Colon (tissue), 2 donors: ENCODE data around the gene MICU1.
"Not testable (repeated sequence)": the region's sequence is repeated elsewhere in the genome, so short reads cannot be mapped to it uniquely, and the experiment has no call there.

Source experiments
- FAIRE-seq: peaks from 2 replicates; lab custom pipeline; 2012; peaks lifted over from hg19 to GRCh38; lab: Jason Lieb, UNC
- donor health status: control.
- donor health status: control.

Gene MICU1

DNA sequence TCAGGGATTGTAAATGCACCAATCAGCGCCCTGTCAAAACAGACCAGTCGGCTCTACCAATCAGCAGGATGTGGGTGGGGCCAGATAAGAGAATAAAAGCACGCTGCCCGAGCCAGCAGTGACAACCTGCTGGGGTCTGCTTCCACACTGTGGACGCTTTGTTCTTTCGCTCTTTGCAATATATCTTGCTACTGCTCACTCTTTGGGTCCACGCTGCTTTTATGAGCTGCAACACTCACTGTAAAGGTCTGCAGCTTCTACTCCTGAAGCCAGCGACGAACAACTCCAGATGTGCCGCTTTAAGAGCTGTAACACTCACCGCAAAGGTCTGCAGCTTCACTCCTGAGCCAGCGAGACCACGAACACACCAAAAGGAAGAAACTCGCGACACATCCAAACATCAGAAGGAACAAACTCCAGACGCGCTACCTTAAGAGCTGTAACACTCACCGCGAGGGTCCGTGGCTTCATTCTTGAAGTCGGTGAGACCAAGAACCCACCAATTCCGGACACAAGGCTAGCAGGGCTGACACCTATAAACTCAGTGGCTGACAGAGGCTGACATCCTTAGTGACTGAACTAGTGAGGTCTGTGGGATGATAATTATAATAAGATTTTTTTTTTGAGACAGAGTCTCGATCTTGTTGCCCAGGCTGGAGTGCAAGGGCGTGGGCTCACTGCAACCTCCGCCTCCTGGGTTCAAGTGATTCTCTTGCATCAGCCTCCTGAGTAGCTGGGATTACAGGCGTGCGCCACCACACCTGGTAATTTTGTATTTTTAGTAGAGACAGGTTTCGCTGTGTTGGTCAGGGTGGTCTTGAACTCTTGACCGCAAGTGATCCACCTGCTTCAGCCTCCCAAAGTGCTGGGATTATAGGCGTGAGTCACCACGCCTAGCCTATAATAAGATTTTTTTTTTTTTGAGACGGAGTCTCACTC is 298.9 kb downstream of the MICU1 start:
- FAIRE-seq, result not testable (repeated sequence)

DNA sequence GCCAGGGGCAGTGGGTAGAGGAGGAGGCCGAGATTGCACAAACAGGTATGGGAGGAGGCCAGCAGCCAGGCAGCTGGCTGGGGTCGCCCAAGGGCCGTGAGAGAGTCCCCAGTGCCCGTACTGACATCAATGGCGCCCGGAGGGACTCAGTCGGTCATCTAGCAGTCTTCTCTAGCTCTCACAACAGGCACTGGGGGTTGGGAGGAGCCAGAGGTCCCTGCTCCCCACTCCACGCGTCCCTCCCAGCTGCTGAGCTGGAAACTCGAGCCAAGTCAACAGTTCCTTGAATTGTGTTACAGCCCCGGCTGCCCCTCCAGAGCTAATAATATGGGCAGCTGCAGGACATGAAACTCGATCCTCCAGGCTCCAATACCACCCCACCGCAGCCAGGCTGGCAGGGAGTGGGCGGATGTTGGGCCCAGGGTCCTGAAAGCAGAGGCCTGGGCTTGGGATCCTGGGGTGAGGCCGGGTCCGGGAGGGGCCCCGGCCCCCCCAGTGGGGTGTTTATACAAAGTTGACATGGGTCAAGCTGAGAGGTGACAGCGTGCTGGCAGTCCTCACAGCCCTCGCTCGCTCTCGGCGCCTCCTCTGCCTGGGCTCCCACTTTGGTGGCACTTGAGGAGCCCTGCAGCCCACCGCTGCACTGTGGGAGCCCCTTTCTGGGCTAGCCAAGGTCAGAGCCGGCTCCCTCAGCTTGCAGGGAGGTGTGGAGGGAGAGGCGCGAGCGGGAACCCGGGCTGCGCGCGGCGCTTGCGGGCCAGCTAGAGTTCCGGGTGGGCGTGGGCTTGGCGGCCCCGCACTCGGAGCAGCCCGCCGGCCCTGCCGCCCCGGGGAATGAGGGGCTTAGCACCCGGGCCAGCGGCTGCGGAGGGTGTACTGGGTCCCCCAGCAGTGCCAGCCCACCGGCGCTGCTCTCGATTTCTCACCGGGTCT is 300.4 kb downstream of the MICU1 start:
- FAIRE-seq, result not testable (repeated sequence)

DNA sequence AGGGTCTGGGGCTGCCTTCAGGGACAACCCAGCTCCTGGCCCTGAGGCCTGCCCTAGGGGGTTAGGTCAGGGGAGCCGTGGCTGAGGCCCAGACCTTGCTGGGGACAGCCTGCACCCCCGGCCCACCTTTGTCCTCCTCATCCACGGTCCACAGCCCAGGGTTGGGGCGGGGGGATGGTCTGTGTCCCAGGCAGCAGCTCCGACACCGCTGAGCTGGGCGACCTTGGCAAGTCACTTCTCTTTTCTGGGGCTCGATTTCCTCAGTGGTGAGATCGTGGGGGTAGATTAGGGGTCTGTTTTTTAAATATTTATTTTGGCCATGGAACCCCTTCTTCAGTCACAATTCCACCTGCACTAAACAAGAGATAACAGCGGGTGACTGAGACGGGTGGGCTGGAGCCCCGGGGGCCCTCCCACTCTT is 302.1 kb downstream of the MICU1 start:
- no peak for FAIRE-seq

DNA sequence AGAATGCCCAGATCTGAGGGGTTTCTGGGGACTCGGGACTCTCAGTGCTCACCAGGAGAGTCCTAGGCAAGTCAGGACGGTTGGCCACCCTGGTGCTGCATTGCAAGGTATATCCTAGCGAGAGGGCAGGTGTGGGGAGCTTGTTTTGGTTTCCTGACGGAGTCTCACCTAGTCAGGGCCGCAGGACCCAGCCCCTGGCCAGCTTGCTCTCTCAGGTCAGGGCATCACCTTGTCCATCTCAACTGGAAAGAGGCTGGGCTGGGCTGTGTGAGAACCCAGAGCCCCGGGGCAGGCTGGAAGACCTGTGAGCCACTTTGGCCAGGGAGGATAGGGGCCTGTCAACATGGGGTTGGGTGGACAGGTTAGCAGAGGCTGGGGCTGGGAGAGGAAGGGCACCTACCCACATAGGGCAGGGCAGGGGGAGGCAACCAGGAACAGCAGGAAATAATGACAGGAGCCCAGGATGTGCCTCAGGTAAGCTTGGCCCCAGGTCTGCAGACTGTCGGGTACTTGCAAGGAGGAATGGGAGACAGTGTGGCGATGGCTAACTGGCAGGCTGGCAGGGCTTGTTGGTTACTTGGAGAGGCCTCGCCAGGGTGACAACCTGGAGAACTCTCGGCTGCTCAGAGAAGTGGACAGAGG is 302.6 kb downstream of the MICU1 start:
- no peak for FAIRE-seq

DNA sequence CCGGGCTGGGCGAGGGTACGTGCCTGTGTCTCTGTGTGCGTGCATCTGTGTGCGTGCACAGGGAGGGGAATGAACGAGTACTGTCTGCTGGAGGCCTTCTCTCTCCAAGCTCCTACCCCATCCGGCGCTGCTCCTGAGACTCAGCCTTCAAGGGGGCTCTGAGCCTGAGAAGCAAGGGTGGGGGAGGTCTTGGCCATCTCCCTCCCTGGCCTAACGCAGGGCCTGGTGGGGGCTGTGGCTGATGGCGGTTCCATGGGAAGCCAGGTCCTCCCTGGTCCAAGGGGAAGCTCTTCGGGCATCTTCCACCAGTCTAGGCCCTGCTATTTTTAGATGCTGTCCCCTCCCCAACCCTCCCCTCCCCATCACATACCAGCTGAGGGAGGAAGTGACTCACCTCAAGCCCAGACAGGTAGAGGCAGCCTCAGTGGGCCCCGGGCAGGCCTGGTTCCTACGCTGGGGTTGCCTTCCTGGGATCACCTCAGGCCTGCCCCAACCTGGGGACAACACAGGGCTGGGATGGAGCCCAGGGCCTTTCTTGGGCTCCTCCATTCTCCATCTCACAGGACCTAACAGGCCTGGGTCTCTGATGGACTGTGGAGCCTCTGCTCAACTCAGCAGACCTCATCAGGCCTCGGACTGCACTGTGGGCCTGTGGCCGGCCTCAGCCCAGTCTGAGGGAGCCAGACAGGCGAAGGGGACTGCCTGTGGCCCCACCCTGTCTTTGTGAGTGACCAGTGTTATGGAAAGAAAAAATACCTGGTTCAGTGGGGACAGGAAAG is 303.4 kb downstream of the MICU1 start:
- no peak for FAIRE-seq

DNA sequence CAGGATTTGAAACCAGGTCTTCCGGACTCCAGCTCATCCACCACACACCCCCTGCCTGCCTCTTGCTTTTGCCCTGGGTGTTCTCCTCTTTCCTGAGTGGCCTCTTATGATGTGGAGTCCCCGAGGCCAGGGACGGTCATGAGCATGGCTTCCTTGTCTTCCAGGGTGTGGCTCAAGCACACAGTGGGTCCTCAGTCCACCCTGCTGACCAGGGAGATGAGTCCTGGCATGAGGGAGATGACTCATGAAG is 303.9 kb downstream of the MICU1 start:
- FAIRE-seq, result no peak

DNA sequence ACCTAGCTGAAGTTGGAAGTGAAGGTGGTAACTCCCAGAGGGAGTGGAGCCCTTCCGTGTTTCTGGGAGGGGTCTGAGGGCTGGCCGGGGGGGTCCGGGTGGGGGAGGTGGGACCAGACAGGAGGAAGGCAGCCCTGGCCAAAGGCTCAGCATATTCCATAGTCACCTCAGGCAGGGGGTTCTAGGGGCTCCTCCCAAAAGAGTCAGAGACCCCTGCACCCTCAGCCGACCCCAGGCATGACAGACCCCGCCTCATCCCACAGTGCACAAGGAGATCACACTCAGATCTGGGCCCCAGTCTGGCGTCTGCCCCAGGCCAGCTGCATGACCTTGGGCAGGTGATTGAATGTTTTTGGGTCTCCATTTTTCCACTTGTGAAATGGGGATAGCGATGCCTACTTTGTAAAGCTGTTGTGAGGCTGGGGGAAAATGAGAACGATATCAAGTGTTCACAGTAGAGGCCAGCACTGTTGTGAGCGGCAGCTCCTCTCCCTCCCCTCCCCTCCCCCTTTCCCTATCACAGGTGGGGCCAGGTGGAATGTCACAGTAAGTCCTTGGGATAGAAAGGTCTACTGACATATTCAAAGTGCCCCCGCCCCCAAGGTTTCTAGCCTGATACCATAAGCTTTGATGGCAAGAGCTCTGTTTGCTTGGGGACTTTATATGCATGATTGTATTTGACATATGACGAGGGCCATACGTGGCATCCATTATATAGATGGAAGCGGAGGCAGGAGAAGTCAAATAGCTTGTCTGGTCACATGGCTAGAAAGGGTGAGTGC is 304.4 kb downstream of the MICU1 start:
- no peak for FAIRE-seq

DNA sequence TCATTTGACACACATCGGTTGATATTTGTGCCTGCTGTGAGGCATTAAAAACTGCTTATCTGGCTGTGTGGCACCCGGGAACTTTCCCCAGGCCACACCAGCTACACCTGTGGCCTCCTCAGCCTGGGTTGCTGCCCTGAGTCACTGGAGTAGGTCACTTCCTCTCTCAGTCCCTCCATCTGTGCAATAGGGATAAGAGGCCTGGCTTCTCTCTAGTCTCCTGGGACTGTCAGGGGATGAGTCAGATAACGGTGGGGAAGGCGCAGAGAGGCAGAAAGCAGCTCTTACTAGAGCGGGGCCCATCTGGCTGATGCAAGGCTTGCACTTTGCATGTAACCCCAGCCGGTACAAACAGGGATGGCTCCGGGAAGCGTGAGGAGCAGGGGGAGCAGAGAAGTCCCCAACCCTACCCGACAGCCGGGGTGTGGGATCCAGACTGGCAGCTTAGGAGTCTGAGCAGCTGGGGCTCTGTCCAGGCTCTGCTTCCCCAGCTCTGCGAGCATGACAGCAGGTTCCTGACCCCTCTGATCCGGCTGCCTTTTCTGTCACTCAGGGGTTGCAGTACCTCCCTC is 305.1 kb downstream of the MICU1 start:
- no peak for FAIRE-seq

DNA sequence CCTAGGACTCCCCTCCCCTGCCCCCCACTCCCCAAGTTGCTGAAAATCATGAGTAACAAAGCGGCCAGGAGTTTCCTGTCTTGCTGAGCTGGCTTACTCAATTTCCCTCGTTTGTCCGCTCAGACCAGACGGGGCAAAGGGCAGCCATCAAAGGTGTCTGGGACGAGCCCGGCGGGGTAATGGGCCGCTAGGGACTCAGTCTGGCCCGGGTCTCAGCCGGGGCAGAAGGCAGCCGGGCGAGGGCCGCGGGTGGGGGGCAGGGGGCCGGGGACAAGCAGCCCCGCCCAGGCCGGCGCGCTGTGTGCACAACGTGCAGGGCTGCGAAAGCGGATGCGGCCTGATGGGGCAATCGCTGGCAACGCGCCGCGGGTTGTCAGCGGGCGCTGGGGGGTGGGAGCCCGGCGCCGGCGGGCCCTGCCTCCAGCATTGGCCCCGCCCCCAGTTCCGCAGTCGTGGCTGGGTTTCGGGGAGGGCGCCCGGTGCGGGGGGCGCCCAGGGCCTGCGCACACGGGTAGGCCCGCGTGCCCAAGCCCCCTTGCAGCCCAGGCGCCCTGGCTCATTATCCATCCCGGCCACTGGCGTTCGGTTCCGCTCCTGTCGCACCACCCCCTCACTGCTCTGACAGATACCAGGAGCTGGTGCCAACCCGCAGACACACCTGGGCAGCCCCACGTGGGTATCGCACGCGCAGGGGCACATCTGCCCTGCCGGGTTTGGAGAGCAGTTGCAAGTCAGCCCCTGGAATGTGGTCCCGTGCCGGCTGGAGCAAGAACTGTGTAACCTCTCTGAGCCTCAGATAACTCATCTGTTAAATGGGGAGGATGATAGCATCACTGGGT is 306.2 kb downstream of the MICU1 start:
- FAIRE-seq, result no peak

DNA sequence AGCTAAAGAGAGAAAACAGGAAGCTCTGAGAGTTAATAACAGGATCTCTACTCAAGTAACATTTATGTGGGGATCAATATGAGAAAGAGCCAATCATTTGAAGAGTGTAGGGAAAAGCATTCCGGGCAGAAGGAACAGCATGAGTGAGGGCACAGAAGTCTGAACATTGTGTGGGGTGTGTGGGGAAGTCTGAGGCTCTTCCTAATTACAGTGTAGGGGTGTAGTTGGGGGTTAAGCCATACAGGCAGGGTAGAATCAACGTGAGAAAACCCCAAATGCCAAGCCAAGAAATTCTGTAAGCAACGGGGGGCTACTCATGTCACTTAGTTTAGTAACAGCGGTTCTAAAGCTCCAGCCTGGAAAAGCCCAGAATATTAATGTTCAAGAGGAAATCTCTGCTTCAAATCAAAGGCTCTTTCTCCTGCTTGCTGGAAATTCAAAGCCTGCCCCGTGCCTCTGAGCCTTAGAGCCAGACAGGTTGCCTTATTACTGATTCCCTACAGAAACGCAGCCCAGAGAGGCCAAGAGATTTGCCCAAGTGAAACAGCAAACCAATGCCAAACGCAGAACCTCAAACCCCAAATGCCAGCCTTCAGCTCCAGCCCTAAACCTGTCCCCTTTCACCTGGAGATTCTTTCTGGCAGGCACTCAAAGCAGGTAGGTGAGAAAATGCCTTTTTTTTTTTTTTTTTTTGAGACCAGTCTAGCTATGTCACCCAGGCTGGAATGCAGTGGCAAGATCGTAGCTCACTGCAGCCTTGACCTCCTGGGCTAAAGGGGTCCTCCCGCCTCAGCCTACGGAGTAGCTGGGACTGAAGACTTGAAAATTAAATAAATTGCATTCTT is 307.2 kb downstream of the MICU1 start:
- no peak for FAIRE-seq
